ENCODE results near the gene RABL3.
"Not testable (repeated sequence)": the region's sequence is repeated elsewhere in the genome, so short reads cannot be mapped to it uniquely, and the experiment has no call there.

The RABL3 gene

GRCh38 chr3:120642368-120642948 lies 99.9 kb downstream of the RABL3 start:
- DNase-seq = no peak

- DNase-seq = no peak
These were observed 100.5 kb downstream of the RABL3 start for GRCh38 chr3:120641696-120642246.

- no peak for DNase-seq
These were observed 102.1 kb downstream of the RABL3 start for GRCh38 chr3:120640231-120640630.

DNA sequence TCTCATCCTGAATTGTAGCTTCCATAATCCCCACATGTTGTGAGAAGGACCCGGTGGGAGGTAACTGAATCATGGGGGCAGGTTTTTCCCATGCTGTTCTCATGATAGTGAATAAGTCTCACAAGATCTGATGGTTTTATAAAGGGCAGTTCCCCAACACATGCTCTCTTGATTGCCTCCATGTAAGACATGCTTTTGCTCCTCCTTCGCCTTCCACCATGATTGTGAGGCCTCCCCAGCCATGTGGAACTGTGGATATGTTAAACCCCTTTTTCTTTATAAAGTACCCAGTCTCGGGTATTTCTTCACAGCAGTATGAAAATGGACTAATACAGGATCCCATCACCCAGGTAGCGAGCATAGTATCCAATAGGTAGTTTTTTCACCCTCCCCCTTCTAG lies 103.5 kb downstream of the RABL3 start:
- not testable (repeated sequence) for DNase-seq

- peak; percentile 28 for DNase-seq
These were observed 104.3 kb downstream of the RABL3 start for GRCh38 chr3:120637851-120638559.

DNA sequence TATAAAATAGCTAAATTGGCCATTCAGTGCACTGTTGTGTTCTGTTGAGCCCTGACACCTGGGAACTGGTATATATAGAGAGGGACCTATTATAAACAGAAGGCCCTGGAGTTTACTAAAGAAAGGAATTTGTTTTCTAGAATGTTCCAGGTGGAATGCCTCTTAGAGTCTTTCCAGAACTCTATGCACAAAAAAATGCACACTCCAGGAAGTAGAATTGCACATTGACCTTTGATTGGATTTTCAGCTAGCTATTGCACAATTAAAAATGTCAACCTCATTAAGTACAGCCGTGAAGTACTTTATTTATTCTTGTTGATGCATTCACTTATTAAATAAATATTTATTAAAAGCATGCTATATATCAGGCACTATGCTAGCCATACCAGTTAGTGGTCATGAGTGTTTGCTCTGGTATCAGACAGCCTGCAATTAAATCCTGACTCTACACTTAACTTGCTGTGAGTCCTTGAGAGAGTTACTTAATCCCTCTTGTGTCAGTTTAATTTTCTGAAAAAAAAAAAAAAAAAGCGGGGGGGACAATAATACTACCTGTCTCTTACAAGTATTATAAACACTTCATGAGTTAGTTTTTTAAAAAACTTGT lies 105.4 kb downstream of the RABL3 start:
- peak; percentile 25 for DNase-seq

All from NCI-H2029 treated with DMSO at 0.1 percent for 48 hours (cell line).